ENCODE results near the gene AKAP13.

The AKAP13 gene

DNA sequence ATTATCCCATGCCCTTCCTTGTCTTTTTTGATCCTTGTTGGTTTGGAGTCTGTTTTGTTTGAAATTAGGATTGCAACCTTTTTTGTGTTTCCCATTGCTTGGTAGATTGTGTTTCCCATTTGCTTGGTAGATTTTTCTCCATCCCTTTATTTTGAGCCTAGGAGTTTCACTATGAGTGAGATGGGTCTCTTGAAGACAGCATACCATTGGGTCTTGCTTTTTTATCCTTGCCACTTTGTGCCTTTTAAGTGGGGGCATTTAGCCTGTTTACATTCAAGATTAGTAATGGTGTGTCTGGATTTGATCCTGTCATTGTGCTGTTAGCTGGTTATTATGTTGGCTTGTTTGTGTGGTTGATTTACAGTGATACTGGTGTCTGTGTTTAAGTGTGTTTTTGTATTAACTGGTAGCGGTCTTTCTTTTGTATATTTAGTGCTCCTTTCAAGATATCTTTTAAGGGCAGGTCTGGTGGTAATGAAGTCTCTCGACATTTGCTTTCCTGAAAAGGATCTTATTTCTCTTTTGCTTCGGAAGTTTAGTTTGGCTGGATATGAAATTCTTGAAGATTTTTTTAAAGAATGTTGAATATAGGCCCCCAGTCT is 70.8 kb downstream of the AKAP13 start:
- no peak overlapping the region for H3K4me3 ChIP-seq (ENCODE audit: control insufficient read depth, low read depth, low read length)
- DNase-seq (ENCODE audit: low read depth): no peak
- TF ChIP-seq, protein P1, sequence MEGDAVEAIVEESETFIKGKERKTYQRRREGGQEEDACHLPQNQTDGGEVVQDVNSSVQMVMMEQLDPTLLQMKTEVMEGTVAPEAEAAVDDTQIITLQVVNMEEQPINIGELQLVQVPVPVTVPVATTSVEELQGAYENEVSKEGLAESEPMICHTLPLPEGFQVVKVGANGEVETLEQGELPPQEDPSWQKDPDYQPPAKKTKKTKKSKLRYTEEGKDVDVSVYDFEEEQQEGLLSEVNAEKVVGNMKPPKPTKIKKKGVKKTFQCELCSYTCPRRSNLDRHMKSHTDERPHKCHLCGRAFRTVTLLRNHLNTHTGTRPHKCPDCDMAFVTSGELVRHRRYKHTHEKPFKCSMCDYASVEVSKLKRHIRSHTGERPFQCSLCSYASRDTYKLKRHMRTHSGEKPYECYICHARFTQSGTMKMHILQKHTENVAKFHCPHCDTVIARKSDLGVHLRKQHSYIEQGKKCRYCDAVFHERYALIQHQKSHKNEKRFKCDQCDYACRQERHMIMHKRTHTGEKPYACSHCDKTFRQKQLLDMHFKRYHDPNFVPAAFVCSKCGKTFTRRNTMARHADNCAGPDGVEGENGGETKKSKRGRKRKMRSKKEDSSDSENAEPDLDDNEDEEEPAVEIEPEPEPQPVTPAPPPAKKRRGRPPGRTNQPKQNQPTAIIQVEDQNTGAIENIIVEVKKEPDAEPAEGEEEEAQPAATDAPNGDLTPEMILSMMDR (IDR thresholded peaks at IDR 0.05; ENCODE audit: control insufficient read depth, insufficient read depth, low read depth, low read length, missing control alignments): no peak

DNA sequence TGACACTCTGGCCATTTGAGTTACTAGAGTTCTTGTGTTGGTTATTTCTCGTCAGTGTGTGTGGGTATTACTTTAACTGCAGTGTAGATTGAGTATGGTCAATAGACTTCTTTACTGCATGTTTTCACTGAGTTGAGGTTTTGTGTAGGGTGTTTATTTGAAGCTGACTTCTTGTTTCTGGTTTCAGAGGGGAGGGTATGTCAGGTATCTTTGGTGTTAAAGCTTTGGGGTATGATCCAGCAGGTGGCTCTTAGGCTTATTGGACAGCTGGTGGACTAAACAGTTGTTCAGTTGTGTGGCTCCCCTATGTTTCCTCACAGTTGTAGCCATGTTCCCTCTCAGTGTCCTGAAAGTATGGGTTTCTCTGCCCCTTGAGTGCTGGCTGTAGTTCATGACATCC is 72.0 kb downstream of the AKAP13 start:
- TF ChIP-seq, protein P1 (IDR thresholded peaks at IDR 0.05; ENCODE audit: control insufficient read depth, insufficient read depth, low read depth, low read length, missing control alignments): no peak
- no peak overlapping the region for H3K4me3 ChIP-seq (ENCODE audit: control insufficient read depth, low read depth, low read length)
- no peak for DNase-seq (ENCODE audit: low read depth)

DNA sequence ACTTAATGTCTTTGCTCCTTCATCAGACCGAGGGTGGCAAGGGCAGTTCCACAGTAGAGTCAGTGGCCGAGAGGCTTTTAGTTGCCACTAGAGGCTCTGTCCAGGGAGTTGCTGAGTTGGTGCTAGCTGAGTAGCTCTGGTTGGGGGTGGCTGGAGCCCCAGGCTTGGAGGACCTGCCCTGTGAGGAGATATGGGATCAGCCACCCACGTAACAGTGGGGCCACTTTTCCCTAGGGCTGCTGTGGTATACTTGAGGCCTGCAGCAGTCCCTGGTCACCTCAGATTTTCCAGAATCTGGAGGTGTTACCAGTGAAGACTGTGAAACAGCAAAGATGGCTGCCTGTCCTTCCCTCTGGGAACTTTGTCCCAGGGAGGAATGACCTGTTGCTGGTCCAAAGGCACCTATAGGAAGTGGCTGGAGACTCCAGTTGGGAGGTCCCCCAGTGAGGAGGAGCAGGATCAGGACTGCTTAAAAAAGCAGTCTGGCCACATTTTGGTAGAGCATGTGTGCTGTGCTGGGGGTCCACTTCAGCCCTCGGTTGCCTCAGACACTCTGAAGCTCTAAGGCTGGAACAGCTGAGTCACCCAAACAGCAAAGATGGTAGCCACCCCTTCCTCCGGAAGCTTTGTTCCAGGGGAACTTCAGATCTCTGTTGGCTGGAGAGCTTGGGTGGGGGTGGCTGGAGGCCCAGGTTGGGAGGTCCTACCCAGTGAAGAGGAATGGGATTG is 72.9 kb downstream of the AKAP13 start:
- TF ChIP-seq, protein P1 (IDR thresholded peaks at IDR 0.05; ENCODE audit: control insufficient read depth, insufficient read depth, low read depth, low read length, missing control alignments): no peak
- no peak overlapping the region for H3K4me3 ChIP-seq (ENCODE audit: control insufficient read depth, low read depth, low read length)
- no peak for DNase-seq (ENCODE audit: low read depth)

DNA sequence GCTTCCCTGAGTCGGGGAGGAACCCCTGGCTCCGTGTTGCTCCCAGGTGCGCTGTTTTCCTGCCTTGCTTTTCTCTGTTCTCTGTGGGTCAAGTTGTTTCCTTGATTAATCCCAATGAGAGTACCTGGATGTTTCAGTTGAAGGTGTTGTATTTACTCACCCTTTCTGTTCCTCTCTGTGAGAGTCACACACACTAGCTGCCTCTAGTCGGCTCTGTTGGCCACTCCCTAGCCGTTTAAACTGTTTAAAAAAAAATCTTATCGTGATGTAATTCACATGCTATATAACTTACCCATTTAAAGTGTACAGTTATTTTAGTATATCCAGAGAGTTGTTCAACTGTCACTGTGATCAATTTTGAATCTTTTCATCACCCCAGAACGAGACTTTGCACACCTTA is 74.0 kb downstream of the AKAP13 start:
- DNase-seq (ENCODE audit: low read depth): no peak
- H3K4me3 ChIP-seq (ENCODE audit: control insufficient read depth, low read depth, low read length): no peak overlapping the region
- TF ChIP-seq, protein P1 (IDR thresholded peaks at IDR 0.05; ENCODE audit: control insufficient read depth, insufficient read depth, low read depth, low read length, missing control alignments): no peak

DNA sequence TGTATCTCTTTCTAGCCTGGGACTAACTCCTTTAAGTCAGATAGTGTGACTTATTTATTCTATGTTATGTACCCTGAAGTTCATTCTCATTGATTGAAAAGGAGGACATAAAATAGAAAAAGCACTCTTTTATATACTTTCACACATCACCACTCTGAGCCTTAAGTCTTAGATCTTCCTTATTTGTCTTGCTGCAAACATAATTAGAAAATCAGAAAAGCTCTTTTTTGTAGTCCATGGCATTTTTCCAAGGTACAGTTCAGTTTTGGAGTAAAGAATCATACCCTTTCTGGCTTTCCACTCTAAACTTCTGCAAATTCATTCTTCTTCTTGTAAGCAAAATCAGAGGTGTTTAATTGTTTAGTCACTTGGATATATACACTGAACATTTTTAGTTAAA is 75.5 kb downstream of the AKAP13 start:
- DNase-seq (ENCODE audit: low read depth): no peak
- no peak overlapping the region for H3K4me3 ChIP-seq (ENCODE audit: control insufficient read depth, low read depth, low read length)
- TF ChIP-seq, protein P1 (IDR thresholded peaks at IDR 0.05; ENCODE audit: control insufficient read depth, insufficient read depth, low read depth, low read length, missing control alignments): no peak

DNA sequence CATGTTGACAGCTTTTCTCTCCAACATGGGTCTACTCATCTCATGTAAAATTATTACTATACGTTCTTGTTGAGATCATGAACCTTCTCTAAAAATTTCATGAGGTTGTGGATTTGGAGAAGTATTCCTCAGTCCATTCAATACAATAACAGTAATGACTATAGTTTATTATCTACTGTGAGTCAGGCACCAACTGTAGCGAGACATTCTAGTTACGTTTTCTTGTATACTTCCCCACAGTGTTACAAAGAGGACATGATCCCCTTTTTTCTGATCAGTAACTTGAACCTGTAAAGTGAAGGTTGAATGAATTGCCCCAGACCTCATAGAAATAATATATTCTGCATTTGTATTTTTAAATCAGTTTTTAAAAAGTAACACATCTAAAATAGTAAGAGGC is 76.4 kb downstream of the AKAP13 start:
- DNase-seq (ENCODE audit: low read depth): no peak
- no peak overlapping the region for H3K4me3 ChIP-seq (ENCODE audit: control insufficient read depth, low read depth, low read length)
- TF ChIP-seq, protein P1 (IDR thresholded peaks at IDR 0.05; ENCODE audit: control insufficient read depth, insufficient read depth, low read depth, low read length, missing control alignments): no peak
